Dedifferentiated amniotic fluid mesenchymal stem cell (primary cell): Measurements from ENCODE around the gene LDLRAD3.

ENCODE experiments used
- DNase-seq: peaks from one replicate; pipeline ENCODE4 v3.0.0-alpha.2; 2016; ENCODE audit errors: extremely low spot score

Gene LDLRAD3

DNA sequence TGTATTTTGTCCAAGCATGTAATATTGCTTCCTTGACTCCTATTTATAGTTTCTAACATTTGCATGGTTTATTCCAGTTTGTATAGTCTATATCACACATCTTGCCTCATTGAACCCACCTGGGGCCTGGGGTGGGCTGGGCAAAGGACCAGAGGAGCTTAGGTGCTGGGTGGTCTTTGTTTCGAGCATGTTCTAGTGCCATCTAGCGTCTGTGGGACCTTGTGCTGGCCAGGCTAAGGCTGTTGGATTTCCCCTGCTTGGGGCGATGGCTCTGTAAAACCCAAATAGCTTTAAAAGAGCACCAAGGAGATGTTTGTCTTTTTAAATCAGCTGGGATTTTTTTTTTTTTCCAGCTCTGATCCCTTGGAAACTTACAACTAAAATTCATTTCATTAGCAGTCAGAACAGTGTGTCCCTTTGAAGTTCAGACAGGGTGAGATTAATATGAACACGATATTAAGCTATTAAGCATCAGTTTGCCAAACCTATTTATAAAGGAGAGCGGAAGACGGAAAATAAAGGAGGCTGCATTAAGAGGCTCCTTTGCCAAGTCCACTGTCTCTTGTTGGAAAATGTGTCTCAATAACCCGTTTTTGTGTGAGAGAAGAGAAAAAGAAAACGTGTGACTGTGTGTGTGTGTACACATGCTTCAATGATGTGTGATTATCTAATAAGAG, 188.0 kb downstream of the LDLRAD3 start:
- DNase-seq = peak; percentile 44

DNA sequence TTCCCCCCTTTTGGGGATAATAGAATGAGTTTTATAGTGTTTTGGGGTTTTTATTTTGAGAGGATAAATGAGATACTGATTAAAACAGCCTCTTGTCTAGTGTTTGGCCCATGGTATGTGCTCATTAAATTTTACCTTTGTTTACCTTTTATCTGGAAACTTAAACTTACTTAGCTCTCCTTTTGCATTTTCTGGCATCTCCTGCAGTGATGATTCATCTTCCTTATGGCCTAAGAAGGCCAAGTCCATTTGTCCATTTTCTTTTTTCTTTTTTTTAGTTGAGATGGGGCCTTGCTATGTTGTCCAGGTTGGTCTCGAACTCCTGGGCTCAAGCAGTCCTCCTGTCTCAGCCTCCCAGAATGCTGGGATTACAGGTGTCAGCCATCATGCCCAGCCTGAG, 189.1 kb downstream of the LDLRAD3 start:
- no peak for DNase-seq

DNA sequence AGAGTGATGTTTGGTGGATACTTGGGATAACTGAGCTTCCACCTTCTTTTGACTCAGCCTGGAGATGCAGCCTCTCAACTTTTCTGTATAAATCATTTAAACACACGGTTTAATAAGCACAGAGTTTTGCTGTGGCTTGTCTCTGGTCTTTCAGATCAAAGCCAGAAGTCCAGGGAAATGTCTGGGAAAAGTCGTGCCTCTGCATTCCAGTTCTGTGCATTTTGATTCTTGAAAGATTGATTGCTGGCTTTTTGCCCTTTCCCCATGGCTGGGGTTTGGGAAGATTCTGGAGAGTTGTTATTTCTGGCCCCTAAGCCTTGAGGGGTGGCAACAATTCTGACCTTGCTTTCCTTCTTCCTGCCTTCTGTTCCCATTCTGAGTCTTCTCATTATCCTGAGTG, 191.2 kb downstream of the LDLRAD3 start:
- no peak for DNase-seq

DNA sequence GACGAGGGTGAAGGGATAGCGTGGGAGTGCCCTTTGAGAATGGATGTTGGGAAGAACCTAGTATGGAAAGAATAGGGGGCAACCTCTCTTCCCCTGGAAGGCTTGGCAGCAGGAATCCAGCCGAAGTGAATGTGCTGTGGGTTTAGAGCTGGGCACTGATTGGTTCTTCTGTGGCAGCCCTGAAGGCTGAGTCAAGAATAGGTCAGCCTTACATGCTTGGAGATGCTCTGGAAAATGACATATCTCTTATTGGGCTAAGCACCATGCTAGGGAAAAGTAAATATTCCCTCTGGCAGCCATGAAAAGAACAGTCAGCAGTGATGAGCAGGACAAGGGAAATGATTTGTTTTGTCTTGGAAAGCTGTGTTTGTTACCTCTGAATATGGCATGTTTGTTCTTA, 195.9 kb downstream of the LDLRAD3 start:
- DNase-seq = no peak

DNA sequence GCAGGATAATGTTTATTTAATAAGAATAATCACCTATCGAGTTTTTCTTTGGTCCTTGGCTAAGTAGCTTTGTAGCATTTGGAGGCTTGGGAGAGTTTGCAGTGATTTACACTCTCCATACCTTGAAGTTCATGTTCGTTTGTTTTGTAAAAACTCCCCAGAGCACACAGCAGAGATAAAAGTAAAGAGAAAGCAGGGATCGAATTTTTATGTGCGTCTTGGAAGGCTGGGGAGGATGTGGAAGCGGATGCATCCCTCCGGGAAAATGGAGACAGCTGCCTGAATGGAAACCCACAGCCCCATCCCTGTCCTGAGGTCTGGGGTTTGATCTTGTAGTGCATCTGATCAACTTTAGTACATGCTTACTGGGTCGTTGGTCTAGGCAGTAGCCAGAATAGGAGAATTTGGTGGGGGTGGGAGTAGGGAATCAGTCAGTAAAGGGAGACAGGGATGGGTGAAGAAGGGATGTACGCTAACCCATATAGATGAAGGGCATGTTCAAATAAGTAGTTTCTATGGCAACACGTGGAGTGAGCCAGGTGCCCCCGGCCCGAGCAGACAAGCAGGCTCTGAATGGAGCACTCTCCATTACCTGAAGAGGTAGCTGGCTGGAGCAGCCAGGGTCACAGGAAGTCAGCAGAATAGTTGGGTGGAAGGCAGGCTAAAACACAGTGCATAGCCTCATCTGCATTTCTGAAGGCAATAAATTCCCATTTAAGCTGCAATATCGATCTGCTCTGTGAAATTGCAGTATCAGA, 197.5 kb downstream of the LDLRAD3 start:
- no peak for DNase-seq

DNA sequence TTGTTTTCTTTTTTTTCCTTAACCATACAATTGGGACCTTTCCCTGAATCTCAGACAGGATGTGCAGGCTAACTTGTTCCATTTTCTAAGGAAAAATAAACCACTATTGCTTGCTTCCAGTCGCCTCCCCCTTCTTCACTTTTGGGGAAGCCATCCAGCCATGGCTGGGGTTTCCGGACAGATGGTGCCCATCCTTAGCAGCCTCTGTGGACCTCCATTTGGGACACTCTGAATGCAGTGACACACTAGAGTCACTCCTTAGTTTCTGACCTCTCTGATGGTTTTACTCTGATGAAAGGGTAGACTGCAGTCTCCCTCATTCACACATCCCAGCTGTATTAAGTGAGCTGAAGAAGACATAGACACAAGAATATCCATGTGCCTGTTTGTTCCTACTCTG, 198.1 kb downstream of the LDLRAD3 start:
- no peak for DNase-seq

DNA sequence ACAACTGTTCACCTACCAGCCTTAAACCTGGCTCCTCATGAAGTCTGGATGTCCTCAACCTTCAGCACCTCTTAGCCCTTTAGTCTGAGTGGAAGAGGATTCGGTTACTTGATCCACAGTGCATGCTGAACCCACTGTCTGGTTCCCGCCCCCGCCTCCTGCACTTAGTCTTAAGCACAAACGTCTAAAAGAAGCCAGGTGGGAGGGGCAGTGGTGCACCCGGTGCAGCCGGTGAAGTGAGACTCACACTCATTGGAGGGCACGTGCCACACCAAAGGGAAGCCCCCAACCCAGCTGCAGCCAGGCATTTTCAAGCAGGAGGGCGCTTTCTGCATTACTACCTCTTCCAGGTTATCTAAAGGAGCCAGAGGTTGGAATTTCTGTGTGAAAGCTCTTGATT, 198.6 kb downstream of the LDLRAD3 start:
- DNase-seq = no peak

DNA sequence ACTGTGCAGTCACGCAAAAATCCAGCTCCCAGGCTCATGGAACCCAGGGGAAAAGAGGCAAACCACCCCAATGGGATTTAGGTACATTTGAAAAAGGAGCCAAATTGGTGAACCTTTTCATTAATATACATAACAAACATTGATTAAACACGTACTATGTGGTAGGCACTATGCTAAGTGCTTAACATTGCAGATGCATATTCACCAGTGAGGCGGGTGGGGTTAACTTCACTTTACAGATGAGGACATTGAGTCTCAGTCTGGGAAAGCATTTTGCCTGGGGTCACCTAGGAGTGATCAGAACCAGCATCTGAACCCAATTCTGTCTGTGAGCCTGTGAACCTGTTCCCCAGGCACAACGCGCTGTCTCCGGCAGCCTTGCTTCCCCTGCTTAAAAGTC, 199.0 kb downstream of the LDLRAD3 start:
- no peak for DNase-seq

DNA sequence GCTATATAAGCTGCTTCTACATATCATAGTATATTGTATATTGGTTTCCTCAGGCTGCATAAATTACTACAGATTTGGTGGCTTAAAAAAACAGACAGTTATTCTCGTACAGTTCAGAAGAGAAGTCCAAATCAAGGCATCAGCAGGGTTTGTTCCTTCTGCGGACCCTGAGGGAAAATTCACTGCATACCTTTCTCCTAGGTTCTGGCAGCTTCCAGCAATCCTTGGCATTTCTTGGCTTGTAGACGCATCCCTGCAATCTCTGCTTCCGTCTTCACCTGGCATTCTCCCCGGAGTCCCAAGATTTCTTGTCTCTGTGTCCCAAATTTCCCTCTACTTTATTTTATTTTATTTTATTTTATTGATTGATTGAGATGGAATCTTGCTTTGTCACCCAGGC, 202.6 kb downstream of the LDLRAD3 start:
- no peak for DNase-seq

DNA sequence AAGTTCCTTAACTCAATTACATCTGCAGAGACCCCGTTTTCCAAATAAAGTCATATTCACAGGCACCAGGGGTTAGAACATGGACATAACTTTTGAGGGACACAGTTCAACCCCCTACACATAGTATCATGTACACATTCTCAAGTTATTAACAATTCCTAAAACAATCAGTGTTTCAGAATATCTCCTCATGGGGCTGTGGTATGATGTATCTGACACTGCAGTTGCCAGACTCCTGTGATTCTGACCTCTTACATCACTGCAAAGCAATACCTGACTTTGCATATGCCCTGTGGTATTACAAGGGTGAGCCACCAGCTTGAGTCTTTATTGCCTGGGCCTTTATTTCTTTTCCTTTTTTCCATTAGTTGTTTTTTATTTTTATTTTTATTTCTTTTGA, 203.6 kb downstream of the LDLRAD3 start:
- no peak for DNase-seq

DNA sequence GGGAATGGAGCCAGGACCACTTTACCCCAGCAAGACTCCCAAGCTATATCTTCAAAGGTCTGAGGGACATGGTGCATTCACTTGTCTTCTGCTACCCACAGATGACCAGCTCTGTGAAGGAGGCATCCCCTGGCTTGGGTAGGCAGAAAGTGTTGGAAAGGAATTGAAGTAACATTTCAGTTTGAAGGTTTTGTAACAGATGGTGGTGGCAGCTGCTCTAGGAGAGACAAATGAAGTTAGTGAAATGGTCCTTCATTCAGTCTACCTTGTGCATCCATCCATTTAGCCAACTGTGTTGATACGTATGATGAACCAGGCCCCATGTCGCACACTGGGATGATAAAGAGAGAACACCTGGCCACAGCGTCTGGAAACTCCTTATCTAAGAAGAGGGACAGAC, 204.8 kb downstream of the LDLRAD3 start:
- no peak for DNase-seq

DNA sequence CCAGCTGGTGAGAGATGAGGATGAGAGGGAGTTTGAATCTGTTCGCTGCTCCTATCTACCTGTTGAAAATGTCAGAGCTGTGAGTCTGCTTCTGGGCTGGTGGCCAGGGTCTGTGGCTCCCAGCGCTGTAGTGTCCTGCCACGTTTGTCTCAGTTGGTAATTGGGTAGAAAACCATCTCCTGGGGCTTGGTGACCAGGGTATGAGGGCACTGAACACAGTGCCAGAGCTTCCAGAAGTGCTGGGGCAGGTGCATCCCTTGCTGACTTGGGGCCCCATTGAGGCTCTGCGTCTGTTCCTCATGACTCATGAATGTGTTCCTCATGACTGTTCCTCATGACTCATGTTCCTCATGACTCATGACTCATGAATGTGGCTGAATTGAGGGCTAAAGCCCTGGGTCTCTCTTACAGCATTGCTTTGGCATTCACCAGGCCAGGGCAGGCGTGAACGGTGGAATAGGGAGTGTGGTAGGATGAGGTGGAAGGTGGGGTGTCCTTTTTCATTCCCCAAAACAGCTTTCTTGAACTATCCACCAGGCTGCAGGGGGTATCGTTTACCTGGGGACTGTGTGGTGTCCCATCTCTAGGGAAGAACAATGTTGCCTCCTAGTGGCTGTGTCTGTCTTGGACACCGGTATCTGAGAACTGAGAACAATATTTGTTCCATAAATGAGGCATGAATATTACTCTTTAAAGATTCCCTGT, 205.8 kb downstream of the LDLRAD3 start:
- DNase-seq = peak; percentile 90

DNA sequence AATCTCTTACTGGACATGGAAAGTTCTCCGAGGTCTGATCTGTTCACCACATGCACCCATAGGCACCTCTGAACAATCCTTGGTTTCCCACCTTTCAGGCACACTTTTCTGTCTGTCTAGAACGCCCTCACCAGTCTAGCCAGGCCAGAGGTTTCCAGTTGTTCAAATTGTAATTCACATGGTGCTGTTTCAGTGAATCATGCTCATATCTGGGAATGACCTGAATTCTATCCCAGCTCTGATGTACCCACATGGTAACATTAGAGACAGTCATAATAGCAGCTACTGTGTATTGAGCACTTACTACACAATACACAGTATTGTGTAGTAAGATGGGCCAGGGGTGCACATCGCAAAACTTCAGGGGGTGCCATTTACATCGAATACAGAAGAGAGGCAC, 207.1 kb downstream of the LDLRAD3 start:
- DNase-seq = no peak

DNA sequence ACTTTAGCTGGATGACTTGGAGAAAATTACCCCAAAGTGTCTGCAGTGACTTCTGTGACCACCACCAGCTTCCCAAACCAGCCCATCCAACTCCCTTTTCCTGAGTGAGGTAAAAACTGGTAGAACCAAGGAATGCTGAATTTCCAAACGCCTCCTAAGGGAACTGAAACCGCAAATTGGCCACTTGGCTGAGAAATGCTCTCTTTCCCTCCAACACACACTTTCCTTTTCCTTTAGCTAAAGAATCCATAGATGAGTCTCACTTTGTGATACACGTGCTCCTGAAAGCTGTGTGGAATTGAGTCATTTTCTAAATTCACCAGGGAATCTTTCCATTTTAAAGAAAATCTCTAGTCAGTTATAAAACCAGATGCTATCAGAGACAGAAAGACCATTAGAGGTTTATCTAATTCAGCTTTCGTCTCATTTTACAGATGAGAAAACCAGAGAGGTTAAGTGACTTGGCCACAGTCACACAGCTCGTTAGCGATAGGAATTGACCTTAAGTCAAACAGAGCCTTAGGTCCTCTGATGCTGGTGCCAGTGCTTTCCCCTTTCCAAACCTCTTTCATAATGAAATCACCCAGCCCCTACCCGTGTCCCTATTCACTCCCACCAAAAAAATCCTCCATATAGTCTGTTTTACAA, 208.2 kb downstream of the LDLRAD3 start:
- DNase-seq = no peak

DNA sequence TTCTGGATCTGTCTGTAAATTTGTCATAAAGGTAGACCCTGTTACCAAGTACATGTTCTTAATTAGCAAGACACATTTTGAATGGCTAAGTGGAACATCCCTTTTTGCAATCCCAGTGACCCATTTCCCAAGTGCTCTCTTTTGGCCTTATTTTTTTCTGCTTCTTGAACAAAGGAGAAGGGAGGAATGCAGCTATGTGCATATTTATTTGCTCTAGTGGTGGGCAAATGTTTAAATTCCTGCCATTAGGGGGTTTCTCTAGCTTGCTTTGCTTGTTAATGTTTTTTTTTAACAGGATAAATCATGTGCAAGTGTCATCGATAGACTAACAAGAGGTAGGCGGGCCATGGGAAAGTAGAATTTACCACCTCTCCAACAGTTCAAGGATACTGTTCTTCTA, 209.7 kb downstream of the LDLRAD3 start:
- DNase-seq = no peak

DNA sequence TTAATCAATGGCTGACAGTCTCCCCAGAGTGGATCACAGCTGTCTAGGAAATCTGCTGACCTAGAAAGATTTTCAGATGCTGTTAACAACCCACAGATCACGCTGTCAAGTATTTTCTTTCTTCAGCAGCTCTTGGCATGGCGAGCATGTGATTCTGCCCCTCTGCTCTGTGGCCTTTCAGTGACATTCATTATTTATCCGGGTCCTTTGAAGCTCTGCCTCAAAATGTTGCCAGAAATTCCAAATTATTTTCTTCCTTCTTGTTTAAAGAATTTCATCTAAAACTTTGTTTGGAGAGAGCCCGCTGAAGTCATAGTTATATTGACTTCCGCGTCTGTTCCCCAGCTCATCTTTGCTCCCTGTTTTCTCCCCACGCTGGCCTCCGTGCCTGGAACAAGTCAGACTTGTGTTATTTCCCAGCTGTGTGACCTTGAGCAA, 211.3 kb downstream of the LDLRAD3 start:
- DNase-seq = no peak

DNA sequence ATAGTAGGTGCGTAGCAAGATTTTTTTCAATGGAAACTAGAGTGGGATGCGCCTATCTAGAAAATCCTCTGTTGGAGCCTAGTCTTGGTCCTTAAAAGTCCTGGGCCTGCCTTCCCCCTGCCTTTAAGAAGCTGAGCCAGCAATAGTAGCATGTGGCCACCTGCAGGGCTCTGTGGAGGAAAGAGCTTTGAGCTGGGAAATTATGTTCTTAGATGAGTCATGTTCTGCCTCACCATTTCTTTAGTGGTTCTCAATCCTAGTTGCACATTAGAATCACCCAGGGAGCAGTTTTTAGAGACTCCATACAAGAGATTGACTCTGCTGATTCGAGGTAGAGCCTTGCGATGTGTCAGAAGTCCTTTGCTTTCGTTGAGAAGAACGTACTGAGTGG, 211.9 kb downstream of the LDLRAD3 start:
- DNase-seq = no peak

DNA sequence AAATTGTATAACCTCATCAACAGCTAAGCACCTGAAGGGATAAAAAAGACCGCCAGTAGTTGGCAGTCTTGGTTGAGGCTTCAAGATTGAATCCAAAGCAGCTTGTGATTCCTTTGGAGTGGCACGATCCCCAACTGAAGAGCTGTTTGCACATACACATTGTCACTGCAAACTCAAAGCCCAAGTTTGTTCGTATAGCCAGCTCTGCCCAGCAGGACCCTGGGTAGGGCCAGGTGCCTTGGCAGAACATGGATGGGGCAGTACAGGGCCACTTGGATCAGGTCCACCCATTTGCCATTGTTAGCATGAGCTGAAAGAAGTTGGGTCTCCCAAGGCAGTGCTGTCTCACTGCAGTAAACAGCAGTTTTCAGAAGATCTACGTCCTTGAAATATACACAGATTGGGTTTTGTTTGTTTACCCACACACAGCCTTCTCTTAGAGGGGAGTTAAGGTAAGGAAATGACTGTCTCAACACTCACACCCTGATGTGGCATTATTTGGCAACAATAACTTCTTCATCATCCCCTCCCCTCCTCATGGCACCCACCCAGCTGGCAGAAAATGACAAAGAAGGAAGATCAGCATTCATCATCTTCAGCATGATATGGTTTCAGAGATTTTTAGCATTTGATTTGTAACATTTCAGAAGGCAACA, 212.4 kb downstream of the LDLRAD3 start:
- no peak for DNase-seq

DNA sequence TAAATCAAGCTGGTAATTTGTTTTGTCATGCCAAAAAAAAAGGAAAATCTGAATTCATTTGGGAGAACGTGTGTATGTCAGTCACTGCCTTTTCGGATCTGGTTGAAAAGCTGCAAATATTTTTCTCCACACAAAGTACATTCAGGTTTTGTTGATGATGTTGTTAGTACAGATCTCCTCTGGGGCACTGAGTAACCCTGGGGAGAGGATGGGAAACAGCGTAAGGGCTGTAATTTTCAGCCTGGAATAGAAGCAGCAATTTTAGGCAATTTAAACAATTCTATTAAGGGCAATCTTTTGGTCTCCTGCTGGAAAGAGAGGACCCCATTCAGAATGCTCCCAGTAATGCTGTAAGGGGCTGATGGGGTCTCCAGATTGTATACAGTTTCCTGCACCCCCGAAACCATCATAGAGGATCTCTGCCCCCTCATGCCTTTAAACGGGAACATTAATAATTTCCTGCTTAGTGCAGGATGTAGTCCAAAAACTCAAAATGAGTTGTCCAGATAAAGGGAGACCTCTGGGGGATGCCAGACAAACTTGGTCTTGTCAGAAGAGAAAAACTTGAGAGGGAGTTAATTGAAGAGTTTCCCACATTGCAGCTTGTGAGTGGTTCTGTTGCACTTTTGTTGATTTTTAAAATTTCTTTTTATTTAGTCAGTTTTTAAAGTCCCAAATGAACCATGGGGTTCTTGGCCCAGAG, 213.1 kb downstream of the LDLRAD3 start:
- no peak for DNase-seq

DNA sequence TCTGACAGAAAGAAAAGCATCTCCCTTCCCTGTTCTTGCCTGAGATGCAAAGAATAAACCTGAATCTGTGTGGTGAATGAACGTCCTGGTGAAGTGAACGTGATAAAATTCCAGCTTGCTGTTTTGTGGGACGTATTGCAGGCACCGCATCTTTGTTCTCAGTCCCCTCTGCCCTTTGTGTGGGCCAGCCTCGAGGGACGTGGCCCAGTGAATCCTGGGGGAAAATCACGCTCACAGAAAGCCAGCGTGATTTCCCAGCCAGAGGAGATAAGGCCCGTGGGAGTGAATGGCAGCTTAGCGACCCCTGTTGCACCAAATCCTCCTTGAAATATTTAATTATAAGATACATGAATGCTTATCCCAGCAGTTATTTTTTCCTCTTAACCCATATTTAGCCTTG, 216.2 kb downstream of the LDLRAD3 start:
- no peak for DNase-seq

DNA sequence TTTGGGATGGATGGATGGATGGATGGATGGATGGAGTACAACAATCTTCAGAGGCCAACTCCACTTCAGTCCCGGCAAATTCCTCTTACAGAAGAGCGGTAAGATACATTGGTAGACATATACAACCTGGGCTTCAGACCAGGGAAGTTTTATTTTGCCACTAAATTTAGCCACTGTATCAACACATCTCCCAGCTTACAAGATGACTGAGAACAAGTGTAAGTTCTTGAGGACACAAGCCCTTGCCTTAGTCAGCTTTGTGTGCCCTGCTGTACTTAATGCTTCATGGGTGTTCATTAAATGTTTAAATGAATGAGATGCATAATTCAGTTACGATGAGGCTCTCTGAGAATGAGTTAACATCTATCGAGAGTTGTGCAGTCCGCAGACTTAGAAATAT, 217.7 kb downstream of the LDLRAD3 start:
- DNase-seq = no peak
